PC-9 (cell line): ENCODE data around the gene PEX26.

Experiments used
- EZH2 ChIP-seq: fragments of 200-600 bp; sonication (generic); IDR thresholded peaks from 2 replicates; pipeline ENCODE4 v1.8.0; 2017; ENCODE audit warnings: antibody characterized with exemption, low read depth
- TF ChIP-seq, protein P1 (sequence below): fragments of 200-600 bp; sonication (generic); conservative IDR thresholded peaks from 2 replicates; pipeline ENCODE4 v1.6.1; 2017; ENCODE audit warnings: mixed run types, antibody characterized with exemption, mild to moderate bottlenecking, moderate library complexity

DNA sequence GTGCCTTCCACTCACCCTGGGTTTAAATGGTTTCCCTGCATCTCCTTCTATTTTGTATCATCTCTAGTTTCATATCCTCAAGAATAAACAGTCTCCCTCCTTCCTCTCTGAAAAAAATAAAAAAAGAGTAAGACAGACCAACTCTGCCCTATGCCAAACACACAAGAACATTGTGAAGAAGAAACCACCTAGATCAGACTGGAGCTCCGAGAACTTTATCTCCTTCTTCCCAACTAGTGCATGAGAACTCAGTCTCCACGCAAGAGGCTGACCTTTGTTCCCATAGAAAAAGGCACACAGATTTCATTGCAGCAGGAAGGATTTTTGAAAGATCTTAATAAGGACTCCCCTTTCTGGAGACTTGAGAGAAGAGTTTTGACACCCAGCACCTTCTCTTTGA lies 8.7 kb upstream of the PEX26 start:
- TF ChIP-seq EZH2 = no peak
- TF ChIP-seq, protein P1, sequence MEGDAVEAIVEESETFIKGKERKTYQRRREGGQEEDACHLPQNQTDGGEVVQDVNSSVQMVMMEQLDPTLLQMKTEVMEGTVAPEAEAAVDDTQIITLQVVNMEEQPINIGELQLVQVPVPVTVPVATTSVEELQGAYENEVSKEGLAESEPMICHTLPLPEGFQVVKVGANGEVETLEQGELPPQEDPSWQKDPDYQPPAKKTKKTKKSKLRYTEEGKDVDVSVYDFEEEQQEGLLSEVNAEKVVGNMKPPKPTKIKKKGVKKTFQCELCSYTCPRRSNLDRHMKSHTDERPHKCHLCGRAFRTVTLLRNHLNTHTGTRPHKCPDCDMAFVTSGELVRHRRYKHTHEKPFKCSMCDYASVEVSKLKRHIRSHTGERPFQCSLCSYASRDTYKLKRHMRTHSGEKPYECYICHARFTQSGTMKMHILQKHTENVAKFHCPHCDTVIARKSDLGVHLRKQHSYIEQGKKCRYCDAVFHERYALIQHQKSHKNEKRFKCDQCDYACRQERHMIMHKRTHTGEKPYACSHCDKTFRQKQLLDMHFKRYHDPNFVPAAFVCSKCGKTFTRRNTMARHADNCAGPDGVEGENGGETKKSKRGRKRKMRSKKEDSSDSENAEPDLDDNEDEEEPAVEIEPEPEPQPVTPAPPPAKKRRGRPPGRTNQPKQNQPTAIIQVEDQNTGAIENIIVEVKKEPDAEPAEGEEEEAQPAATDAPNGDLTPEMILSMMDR = no peak
